Activated naive CD4-positive, alpha-beta T cell treated with anti-CD3 and anti-CD28 coated beads for 36 hours (primary cell): ENCODE data around the gene CPLX3. TPM values are rescaled to one million over a fixed set of nuclear protein-coding genes. Genes with fewer than 3 reads are reported as not detected.

Source experiments
- CTCF ChIA-PET: fragments of 350-600 bp; sonication (Branson Sonifier 250); formaldehyde crosslinking; loops from one replicate; lab custom pipeline; 2021; ENCODE audit warnings: antibody characterized with exemption; lab: Charles Lee
- DNase-seq: peaks from one replicate; pipeline ENCODE4 v3.0.0-alpha.2; 2020
- H3K27ac Mint-ChIP-seq: one replicate; pipeline ENCODE4 v1.8.0; 2021; ENCODE audit warnings: mild to moderate bottlenecking, mixed read lengths
- H3K27me3 Mint-ChIP-seq: one replicate; pipeline ENCODE4 v1.8.0; 2021; ENCODE audit warnings: low read depth, mixed read lengths
- H3K36me3 Mint-ChIP-seq: one replicate; pipeline ENCODE4 v1.8.0; 2021; ENCODE audit warnings: low read depth, mixed read lengths
- H3K4me1 Mint-ChIP-seq: one replicate; pipeline ENCODE4 v1.8.0; 2021; ENCODE audit warnings: low read depth, mixed read lengths
- H3K4me3 Mint-ChIP-seq: one replicate; pipeline ENCODE4 v1.8.0; 2021; ENCODE audit warnings: mild to moderate bottlenecking, moderate library complexity, mixed read lengths
- H3K9me3 Mint-ChIP-seq: one replicate; pipeline ENCODE4 v1.8.0; 2021; ENCODE audit warnings: mixed read lengths
- intact Hi-C: fragments of 100-400 bp; cut with micrococcal nuclease; formaldehyde crosslinking; loops from one replicate; pipeline ENCODE4 v1.15.1; 2023
- total RNA-seq, 2 experiments: library from RNA; stranded (reverse); gene quantifications; one replicate each; pipeline ENCODE4 v1.2.3, GENCODE V29; 2021

CPLX3 gene
- total RNA-seq, 2 experiments from 2014 or later, result not detected

DNA sequence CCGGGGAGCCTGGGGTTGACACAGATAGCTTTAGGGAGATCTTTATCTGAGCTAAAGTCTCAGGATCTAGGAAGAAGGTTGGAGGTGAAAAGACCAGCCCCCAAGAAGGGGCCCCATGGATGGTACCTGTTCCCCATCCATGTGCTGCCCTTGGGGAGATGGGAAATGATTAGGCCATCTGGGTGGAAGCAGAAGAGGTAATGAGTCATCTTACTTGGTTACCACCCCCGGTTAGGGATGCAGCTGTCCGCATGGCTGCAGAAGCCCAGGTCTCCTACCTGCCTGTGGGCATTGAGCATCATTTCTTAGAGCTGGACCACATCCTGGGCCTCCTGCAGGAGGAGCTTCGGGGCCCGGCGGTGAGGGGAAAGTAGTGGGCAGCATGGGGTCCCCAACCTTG lies 3.1 kb upstream of the CPLX3 start:
- H3K27me3 Mint-ChIP-seq, result peaks cover 18% of the 10 kb centered on the region
- H3K36me3 Mint-ChIP-seq, result no peaks in the 10 kb centered on the region
- CTCF ChIA-PET, result interaction anchor here (1.4 to 1.6 kb wide), 3 partner anchors 14 to 192 kb away, joined by 3 to 5 read pairs (median 3); no protein-coding TSS in a partner anchor
- no peak for DNase-seq
- H3K4me3 Mint-ChIP-seq, result no peak overlapping the region
- H3K9me3 Mint-ChIP-seq, result no peaks in the 10 kb centered on the region
- intact Hi-C loops, result no loop called here
- H3K4me1 Mint-ChIP-seq, result peaks cover 5% of the 10 kb centered on the region
- no peak overlapping the region for H3K27ac Mint-ChIP-seq

DNA sequence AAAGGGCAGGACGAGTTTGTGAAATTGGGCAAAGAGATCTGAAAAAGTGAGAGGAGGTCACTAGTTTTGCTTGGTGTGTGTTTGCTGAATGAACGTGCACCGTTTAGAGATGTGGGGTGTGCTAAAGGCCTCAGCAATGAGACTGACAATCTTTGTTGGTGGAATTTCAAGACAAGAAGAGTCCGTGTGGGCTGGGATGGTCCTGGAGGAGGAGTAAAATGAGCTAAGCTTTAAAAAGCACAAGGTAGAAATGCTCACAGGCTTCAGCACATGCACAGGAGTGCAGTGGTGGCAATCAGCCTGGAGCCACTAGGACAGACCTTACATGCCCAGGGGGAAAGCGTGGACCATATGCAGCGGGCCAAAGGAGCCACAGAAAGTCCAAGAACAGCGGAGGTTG lies 1.5 kb upstream of the CPLX3 start:
- peaks cover 6% of the 10 kb centered on the region for H3K4me1 Mint-ChIP-seq
- H3K4me3 Mint-ChIP-seq, result no peak overlapping the region
- H3K27me3 Mint-ChIP-seq, result peaks cover 21% of the 10 kb centered on the region
- H3K36me3 Mint-ChIP-seq, result no peaks in the 10 kb centered on the region
- no peak for DNase-seq
- intact Hi-C loops, result loop anchor here (5.0 kb wide), 1 partner anchor 172 kb away; the partner anchor contains the start of gene SCAMP5
- H3K27ac Mint-ChIP-seq, result no peak overlapping the region
- H3K9me3 Mint-ChIP-seq, result no peaks in the 10 kb centered on the region
- CTCF ChIA-PET, result interaction anchor here (2.3 kb wide), 1 partner anchor 25 kb away, joined by 5 read pairs; no protein-coding TSS in a partner anchor

DNA sequence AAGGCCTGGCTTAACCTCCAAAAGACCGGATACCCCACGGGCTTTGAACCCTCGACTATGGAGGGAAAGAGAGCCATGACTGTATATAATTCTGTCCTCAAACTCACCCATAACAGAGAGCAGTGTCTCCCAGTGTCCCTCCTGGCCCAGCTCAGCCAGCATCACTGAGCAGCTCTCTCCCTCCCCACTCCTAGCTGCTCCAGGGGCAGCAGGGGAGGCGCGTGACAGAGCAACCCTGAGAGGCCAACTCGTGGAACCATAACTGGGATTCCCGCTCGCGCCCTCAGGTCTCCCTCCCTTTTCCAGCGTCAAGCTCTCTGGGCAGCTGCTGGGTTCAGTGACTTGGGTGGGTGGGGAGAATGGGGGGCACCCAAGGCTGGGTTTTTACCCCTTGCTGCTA lies 561 bp upstream of the CPLX3 start:
- H3K4me3 Mint-ChIP-seq, result no peak overlapping the region
- H3K36me3 Mint-ChIP-seq, result no peaks in the 10 kb centered on the region
- H3K27ac Mint-ChIP-seq, result no peak overlapping the region
- H3K27me3 Mint-ChIP-seq, result peaks cover 21% of the 10 kb centered on the region
- intact Hi-C loops, result loop anchor here (5.0 kb wide), 1 partner anchor 171 kb away; the partner anchor contains the start of gene SCAMP5
- no peaks in the 10 kb centered on the region for H3K9me3 Mint-ChIP-seq
- no peak for DNase-seq
- H3K4me1 Mint-ChIP-seq, result peaks cover 6% of the 10 kb centered on the region
- CTCF ChIA-PET, result interaction anchor here (0.5 to 2.3 kb wide), 6 partner anchors 18 to 375 kb away, joined by 3 to 5 read pairs (median 4); no protein-coding TSS in a partner anchor

DNA sequence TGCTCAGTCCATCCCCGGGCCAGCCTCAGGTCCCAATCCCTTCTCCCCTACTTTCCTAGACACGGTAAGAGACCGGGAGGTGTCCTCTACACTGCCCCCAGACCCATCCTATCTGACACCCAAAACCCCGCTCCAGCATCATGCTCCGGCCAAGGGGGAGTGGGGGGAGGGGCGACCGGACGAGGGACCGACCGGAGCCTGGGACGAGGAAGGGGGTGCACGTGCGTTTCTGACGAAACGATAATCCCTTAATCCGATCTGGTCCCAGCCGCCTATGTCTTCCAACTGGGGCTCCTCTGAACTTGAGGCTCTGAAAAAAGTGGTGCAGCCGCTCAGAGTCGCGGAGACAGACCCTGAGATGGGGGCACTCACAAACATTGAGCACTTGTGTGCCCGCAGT lies 494 bp downstream of the CPLX3 start:
- Mint-ChIP-seq H3K4me3 (no peak overlapping the region), H3K36me3 (no peaks in the 10 kb centered on the region), H3K27me3 (peaks cover 21% of the 10 kb centered on the region), H3K27ac (no peak overlapping the region), H3K4me1 (peaks cover 6% of the 10 kb centered on the region), H3K9me3 (no peaks in the 10 kb centered on the region)
- DNase-seq, result no peak
- CTCF ChIA-PET, result interaction anchor here (0.6 to 2.3 kb wide), 7 partner anchors 18 to 206 kb away, joined by 3 to 5 read pairs (median 3); no protein-coding TSS in a partner anchor
- intact Hi-C loops, result loop anchor here (5.0 kb wide), 1 partner anchor 170 kb away; the partner anchor contains the start of gene SCAMP5

DNA sequence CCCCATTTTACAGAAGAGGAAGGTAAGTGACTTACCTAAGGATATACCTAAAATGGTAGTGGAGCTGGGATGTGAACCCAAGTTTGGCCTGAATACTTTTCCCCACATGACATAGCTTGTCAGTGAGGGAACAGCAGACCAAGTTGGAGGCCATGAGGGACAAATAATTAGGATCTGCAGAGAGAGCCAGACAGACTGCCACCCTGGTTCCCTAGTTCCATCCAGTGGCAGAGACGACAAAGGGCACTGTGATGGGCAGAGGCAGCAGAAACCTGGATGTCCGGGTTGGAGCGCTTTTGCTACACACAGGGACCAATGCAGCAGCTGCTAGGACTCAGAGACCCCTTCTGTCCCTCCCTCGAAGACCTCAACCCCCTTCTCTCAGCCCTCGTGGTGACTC lies 1.2 kb downstream of the CPLX3 start:
- no peak overlapping the region for H3K4me3 Mint-ChIP-seq
- no peak overlapping the region for H3K27ac Mint-ChIP-seq
- no peaks in the 10 kb centered on the region for H3K36me3 Mint-ChIP-seq
- CTCF ChIA-PET, result interaction anchor here (0.8 to 2.7 kb wide), 3 partner anchors 17 to 74 kb away, joined by 3 to 10 read pairs (median 4); no protein-coding TSS in a partner anchor
- H3K4me1 Mint-ChIP-seq, result peaks cover 6% of the 10 kb centered on the region
- H3K9me3 Mint-ChIP-seq, result no peaks in the 10 kb centered on the region
- no peak for DNase-seq
- intact Hi-C loops, result loop anchor here (5.0 kb wide), 1 partner anchor 170 kb away; the partner anchor contains the start of gene SCAMP5
- peaks cover 21% of the 10 kb centered on the region for H3K27me3 Mint-ChIP-seq

DNA sequence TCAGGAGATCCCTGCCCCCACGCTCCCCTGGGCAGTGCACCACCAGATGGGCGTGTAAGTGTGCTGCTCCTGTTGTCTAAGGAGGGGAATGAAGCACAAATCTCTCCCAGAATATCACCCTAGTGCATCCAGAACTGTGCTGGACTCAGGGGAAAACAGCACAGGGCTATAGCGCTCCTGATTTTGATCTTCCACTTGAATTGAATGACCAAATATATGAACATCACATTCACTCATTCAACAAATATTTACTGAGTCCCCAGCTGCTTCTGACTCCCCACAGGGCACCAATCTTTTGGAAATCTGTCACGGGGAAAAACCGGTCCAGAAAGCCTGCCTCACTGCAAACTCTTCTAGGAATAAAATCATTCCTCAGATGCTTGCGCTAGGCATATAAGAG lies 2.4 kb downstream of the CPLX3 start:
- Mint-ChIP-seq H3K9me3 (no peaks in the 10 kb centered on the region), H3K27me3 (peaks cover 21% of the 10 kb centered on the region), H3K4me3 (no peak overlapping the region), H3K36me3 (no peaks in the 10 kb centered on the region), H3K27ac (no peak overlapping the region), H3K4me1 (peaks cover 6% of the 10 kb centered on the region)
- CTCF ChIA-PET, result interaction anchor here (1.7 to 2.7 kb wide), 2 partner anchors 73 to 197 kb away, joined by 4 to 10 read pairs; no protein-coding TSS in a partner anchor
- DNase-seq, result no peak
- intact Hi-C loops, result loop anchor here (5.0 kb wide), 1 partner anchor 168 kb away; the partner anchor contains the start of gene SCAMP5

DNA sequence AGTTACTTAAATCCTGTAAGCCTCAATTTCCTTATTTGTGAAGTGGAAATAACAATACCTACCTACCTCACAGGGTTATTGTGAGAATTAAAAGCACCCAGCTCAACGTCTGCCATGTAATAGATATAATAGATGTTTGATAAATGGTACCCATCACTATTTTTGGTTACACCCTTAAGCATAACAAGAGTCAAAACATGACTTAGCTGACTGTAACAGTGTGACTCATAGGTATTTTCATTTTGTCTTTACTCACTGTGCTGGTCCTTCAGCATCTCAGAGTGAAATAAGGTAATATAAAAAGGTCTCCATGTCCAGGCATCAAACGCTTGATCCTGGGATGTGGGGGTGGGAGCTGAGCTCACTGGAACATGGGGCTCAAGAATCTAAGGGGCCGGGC lies 3.1 kb downstream of the CPLX3 start:
- H3K9me3 Mint-ChIP-seq, result no peaks in the 10 kb centered on the region
- no peaks in the 10 kb centered on the region for H3K36me3 Mint-ChIP-seq
- H3K4me1 Mint-ChIP-seq, result peaks cover 6% of the 10 kb centered on the region
- intact Hi-C loops, result loop anchor here (5.0 kb wide), 1 partner anchor 168 kb away; the partner anchor contains the start of gene SCAMP5
- H3K27me3 Mint-ChIP-seq, result peaks cover 21% of the 10 kb centered on the region
- no peak for DNase-seq
- H3K27ac Mint-ChIP-seq, result no peak overlapping the region
- CTCF ChIA-PET, result interaction anchor here (0.8 to 2.7 kb wide), 4 partner anchors 58 to 197 kb away, joined by 3 to 10 read pairs (median 4); no protein-coding TSS in a partner anchor
- no peak overlapping the region for H3K4me3 Mint-ChIP-seq

DNA sequence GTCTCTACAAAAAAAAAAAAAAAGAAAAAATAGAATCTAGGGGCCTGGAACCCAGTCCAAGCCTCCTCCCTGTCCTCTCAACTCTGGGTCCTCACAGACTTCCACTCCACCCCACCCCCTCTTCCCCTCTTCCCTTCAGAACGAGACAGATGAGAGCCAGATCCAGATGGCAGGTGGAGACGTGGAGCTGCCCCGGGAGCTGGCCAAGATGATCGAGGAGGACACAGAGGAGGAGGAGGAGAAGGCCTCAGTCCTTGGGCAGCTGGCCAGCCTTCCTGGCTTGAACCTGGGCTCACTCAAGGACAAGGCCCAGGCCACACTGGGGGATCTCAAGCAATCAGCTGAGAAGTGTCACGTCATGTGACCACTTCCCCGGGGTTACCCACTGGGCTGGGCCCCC lies 3.6 kb downstream of the CPLX3 start:
- peaks cover under 1% of the 10 kb centered on the region for H3K36me3 Mint-ChIP-seq

DNA sequence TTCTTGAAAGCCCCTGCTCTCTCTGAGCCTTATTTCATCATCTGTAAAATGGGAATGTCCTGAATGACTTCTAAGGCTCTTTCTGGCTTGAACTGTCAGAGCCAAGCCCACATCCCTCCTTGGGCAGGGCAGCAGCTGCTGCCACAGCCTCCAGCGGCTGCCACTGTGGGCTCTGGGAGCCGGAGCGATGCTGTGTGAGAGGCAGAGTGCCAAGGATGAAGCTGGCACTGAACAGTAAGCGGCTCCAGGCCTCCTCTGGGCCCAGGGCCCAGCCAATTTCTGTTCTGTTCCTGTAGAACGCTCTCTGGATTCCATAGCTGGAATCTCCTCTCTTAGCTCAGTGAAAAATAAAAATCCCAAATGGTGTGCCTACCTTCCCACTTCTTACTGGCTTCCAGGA lies 4.4 kb downstream of the CPLX3 start:
- intact Hi-C loops, result no loop called here
- CTCF ChIA-PET, result interaction anchor here (0.6 to 1.9 kb wide), 5 partner anchors 15 to 121 kb away, joined by 3 to 5 read pairs (median 4); no protein-coding TSS in a partner anchor
- H3K36me3 Mint-ChIP-seq, result peaks cover 3% of the 10 kb centered on the region
- H3K27ac Mint-ChIP-seq, result no peak overlapping the region
- no peak overlapping the region for H3K4me3 Mint-ChIP-seq
- H3K4me1 Mint-ChIP-seq, result peaks cover 9% of the 10 kb centered on the region
- no peaks in the 10 kb centered on the region for H3K9me3 Mint-ChIP-seq
- no peak for DNase-seq
- H3K27me3 Mint-ChIP-seq, result peaks cover 21% of the 10 kb centered on the region

More for the DNA sequence above, 3.6 kb downstream of the CPLX3 start:
- intact Hi-C loops, result loop anchor here (5.0 kb wide), 1 partner anchor 167 kb away; the partner anchor contains the start of gene SCAMP5
- CTCF ChIA-PET, result interaction anchor here (0.8 to 2.7 kb wide), 3 partner anchors 59 to 195 kb away, joined by 3 to 10 read pairs (median 5); no protein-coding TSS in a partner anchor
- peaks cover 7% of the 10 kb centered on the region for H3K4me1 Mint-ChIP-seq
- no peak overlapping the region for H3K27ac Mint-ChIP-seq
- no peak for DNase-seq
- H3K27me3 Mint-ChIP-seq, result peaks cover 21% of the 10 kb centered on the region
- no peak overlapping the region for H3K4me3 Mint-ChIP-seq
- no peaks in the 10 kb centered on the region for H3K9me3 Mint-ChIP-seq

DNA sequence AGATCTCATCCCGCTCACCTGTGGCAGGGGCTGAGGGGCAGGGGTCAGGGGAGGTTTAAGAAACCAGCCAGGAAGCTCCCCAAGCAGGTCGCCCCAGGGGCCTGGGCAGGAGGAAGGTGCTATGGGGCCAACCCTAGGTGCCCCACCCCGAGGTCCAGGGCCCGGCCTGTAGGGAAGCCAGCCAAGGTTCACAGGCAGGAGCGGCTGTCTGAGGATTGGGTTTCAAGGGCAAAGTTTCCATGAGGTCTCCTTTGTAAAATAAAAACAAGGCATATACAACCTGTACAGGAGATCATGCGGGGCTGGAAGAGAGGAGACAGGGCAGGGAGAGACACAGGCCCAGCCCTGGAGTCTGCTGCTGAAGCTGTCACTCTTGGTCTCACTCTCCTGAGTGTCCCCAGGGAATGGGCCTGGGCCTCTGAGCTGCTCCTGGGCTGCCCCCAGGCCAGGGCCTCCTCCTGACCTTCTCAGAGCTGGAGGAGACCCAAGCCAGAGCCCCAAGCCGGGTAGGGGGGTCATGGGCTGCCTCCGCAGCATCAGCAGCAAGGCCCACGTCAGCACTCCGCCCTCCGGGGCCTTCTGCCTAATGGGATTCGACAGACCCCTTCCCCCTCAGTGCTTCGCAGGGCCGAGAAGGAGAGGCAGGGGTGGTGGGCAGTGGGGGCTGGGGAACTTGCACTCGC lies 5.5 kb downstream of the CPLX3 start:
- intact Hi-C loops, result no loop called here
- Mint-ChIP-seq H3K4me1 (peaks cover 9% of the 10 kb centered on the region), H3K36me3 (peaks cover 5% of the 10 kb centered on the region), H3K4me3 (no peak overlapping the region), H3K27me3 (peaks cover 16% of the 10 kb centered on the region), H3K27ac (no peak overlapping the region), H3K9me3 (no peaks in the 10 kb centered on the region)
- DNase-seq, result no peak
- CTCF ChIA-PET, result interaction anchor here (1.1 to 3.1 kb wide), 3 partner anchors 11 to 61 kb away, joined by 4 to 18 read pairs (median 5); partner anchors contain the start of gene ULK3

DNA sequence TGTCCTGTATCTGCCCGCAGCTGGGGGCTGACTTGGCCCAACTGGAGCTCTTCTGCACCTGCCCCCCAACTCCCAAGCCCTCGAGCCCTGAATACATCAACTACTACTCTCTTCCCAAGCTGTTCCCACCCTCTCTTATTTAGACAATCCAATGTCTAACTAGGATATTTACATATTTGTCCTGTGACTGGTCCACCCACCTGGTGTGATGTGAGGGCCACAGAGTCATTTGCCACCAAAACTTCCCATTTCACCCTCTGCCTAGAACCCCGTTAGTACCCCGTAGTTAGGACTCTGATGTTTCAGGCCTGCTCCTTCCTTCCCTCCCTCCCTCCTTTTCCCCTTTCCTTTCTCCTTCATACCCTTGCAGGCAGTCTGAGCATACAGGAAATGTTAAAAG lies 6.4 kb downstream of the CPLX3 start:
- Mint-ChIP-seq H3K27me3 (peaks cover 7% of the 10 kb centered on the region), H3K4me1 (peaks cover 9% of the 10 kb centered on the region), H3K4me3 (no peak overlapping the region), H3K36me3 (peaks cover 6% of the 10 kb centered on the region), H3K27ac (no peak overlapping the region), H3K9me3 (no peaks in the 10 kb centered on the region)
- intact Hi-C loops, result no loop called here
- DNase-seq, result no peak
- CTCF ChIA-PET, result interaction anchor here (1.2 to 3.1 kb wide), 4 partner anchors 10 to 62 kb away, joined by 4 to 18 read pairs (median 6); partner anchors contain the start of gene ULK3
